Measurements from ENCODE around the gene CELA1.
"Not testable (repeated sequence)": the region's sequence is repeated elsewhere in the genome, so short reads cannot be mapped to it uniquely, and the experiment has no call there.

Gene CELA1

GRCh38 chr12:51341251-51342007 is 5.0 kb downstream of the CELA1 start:
- peak; percentile 81 for DNase-seq

- no peak for DNase-seq
These were observed 6.7 kb downstream of the CELA1 start for GRCh38 chr12:51339750-51340149.

GRCh38 chr12:51337336-51337735 is 9.1 kb downstream of the CELA1 start:
- not testable (repeated sequence) for DNase-seq

GRCh38 chr12:51335931-51336330 is 10.5 kb downstream of the CELA1 start:
- no peak for DNase-seq

- DNase-seq: no peak
These were observed 11.7 kb downstream of the CELA1 start for GRCh38 chr12:51334764-51335163.

GRCh38 chr12:51333536-51333935 is 12.9 kb downstream of the CELA1 start:
- no peak for DNase-seq

- DNase-seq: no peak
These were observed 16.3 kb downstream of the CELA1 start for GRCh38 chr12:51330186-51330585.

GRCh38 chr12:51329742-51330141 is 16.7 kb downstream of the CELA1 start:
- no peak for DNase-seq

- no peak for DNase-seq
These were observed 17.9 kb downstream of the CELA1 start for GRCh38 chr12:51328587-51328986.

GRCh38 chr12:51326698-51327439 is 19.6 kb downstream of the CELA1 start:
- DNase-seq: no peak

GRCh38 chr12:51324953-51325352 is 21.5 kb downstream of the CELA1 start:
- DNase-seq: no peak

GRCh38 chr12:51323966-51324895 is 22.2 kb downstream of the CELA1 start, which contains the start of gene BIN2:
TSS of gene BIN2 (minus strand) at chr12:51324174. CDS start at chr12:51324102, 72 bp downstream.
- DNase-seq: peak; percentile 83

- peak; percentile 67 for DNase-seq
These were observed 23.0 kb downstream of the CELA1 start for GRCh38 chr12:51323317-51323960.

- DNase-seq: peak; percentile 66
These were observed 24.0 kb downstream of the CELA1 start for GRCh38 chr12:51322452-51322851.

- no peak for DNase-seq
These were observed 24.6 kb downstream of the CELA1 start for GRCh38 chr12:51321882-51322281.

GRCh38 chr12:51320695-51321320 is 25.7 kb downstream of the CELA1 start:
- DNase-seq: no peak

GRCh38 chr12:51320311-51320694 is 26.2 kb downstream of the CELA1 start:
- no peak for DNase-seq

GRCh38 chr12:51318846-51319599 is 27.5 kb downstream of the CELA1 start:
- no peak for DNase-seq

GRCh38 chr12:51318057-51318806 is 28.2 kb downstream of the CELA1 start:
- not testable (repeated sequence) for DNase-seq

GRCh38 chr12:51311389-51311788 is 35.1 kb downstream of the CELA1 start:
- no peak for DNase-seq

Measured in stimulated activated CD8-positive, alpha-beta memory T cell treated with anti-CD3 and anti-CD28 coated beads, Interleukin-4, amount 100 ng/mL, for 48 hours (primary cell).